Fibroblast of peridontal ligament (primary cell): ENCODE data around the gene SHROOM1.
"Not testable (repeated sequence)": the region's sequence is repeated elsewhere in the genome, so short reads cannot be mapped to it uniquely, and the experiment has no call there.

Experiments used
- DNase-seq: peaks from one replicate; pipeline ENCODE4 v3.0.0-alpha.2; 2010; ENCODE audit errors: extremely low read depth

SHROOM1 gene

GRCh38 chr5:132830436-132831094 lies at the start of gene SHROOM1:
TSS of gene SHROOM1 (minus strand) at chr5:132830647. CDS start at chr5:132826140, 4,507 bp downstream.
- no peak for DNase-seq

GRCh38 chr5:132877938-132878337 lies 47.5 kb upstream of the SHROOM1 start:
- DNase-seq = peak; percentile 37

GRCh38 chr5:132877466-132877865 lies 47.0 kb upstream of the SHROOM1 start:
- DNase-seq = no peak

- peak; percentile 53 for DNase-seq
Observed at GRCh38 chr5:132876020-132876759, 45.7 kb upstream of the SHROOM1 start.

- no peak for DNase-seq
Observed at GRCh38 chr5:132873930-132874271, 43.5 kb upstream of the SHROOM1 start.

GRCh38 chr5:132873119-132873929 lies 42.9 kb upstream of the SHROOM1 start, which contains the start of gene LEAP2:
TSS of gene LEAP2 (plus strand) at chr5:132873668. CDS start at chr5:132873695, 27 bp downstream.
- peak; percentile 36 for DNase-seq

- DNase-seq = no peak
Observed at GRCh38 chr5:132872788-132873118, 42.3 kb upstream of the SHROOM1 start.

GRCh38 chr5:132871459-132872284 lies 41.2 kb upstream of the SHROOM1 start:
- DNase-seq = no peak

GRCh38 chr5:132870801-132871200 lies 40.4 kb upstream of the SHROOM1 start:
- no peak for DNase-seq

GRCh38 chr5:132868754-132869153 lies 38.3 kb upstream of the SHROOM1 start:
- no peak for DNase-seq

- no peak for DNase-seq
Observed at GRCh38 chr5:132867046-132867451, 36.6 kb upstream of the SHROOM1 start.

GRCh38 chr5:132866342-132867045 lies 36.0 kb upstream of the SHROOM1 start, which contains the start of the genes GDF9 and UQCRQ:
TSS of gene GDF9 (minus strand) at chr5:132866469. CDS start at chr5:132864533, 1,936 bp downstream.
TSS of gene UQCRQ (plus strand) at chr5:132866642. CDS start at chr5:132866882, 240 bp downstream.
- DNase-seq = peak; percentile 100

- DNase-seq = no peak
Observed at GRCh38 chr5:132865668-132866341, 35.4 kb upstream of the SHROOM1 start.

GRCh38 chr5:132860742-132861141 lies 30.3 kb upstream of the SHROOM1 start:
- no peak for DNase-seq

- no peak for DNase-seq
Observed at GRCh38 chr5:132859889-132860437, 29.5 kb upstream of the SHROOM1 start.

- DNase-seq = no peak
Observed at GRCh38 chr5:132856011-132856410, 25.6 kb upstream of the SHROOM1 start.

- not testable (repeated sequence) for DNase-seq
Observed at GRCh38 chr5:132854992-132855391, 24.5 kb upstream of the SHROOM1 start.

- DNase-seq = no peak
Observed at GRCh38 chr5:132854301-132854700, 23.9 kb upstream of the SHROOM1 start.

GRCh38 chr5:132853790-132854189 lies 23.3 kb upstream of the SHROOM1 start:
- DNase-seq = no peak

- DNase-seq = no peak
Observed at GRCh38 chr5:132853323-132853722, 22.9 kb upstream of the SHROOM1 start.
